Tibial nerve (tissue), 4 donors: ENCODE results near the gene CIBAR2. TPM values are rescaled to one million over a fixed set of nuclear protein-coding genes. Genes with fewer than 3 reads are reported as not detected.

Experiments used
- DNase-seq, 2 donors: peaks; one replicate each; pipeline ENCODE4 v3.0.0-alpha.2; 2019; ENCODE audit warnings: low spot score in 2 of 2
- H3K27ac ChIP-seq, 4 donors: fragments of 200-600 bp; sonication (generic) in 3 of 4; one replicate each; pipeline ENCODE4 v1.5.1; 2017 to 2019; ENCODE audit warnings: mild to moderate bottlenecking in 1 of 4
- H3K27me3 ChIP-seq, 2 donors: fragments of 200-600 bp; sonication (generic) in 1 of 2; one replicate each; pipeline versions ENCODE4 v1.5.1 to v1.6.0; 2017 to 2019
- H3K36me3 ChIP-seq, 3 donors: fragments of 200-600 bp; sonication (generic); one replicate each; pipeline ENCODE4 v1.5.1; 2018 to 2019
- H3K4me1 ChIP-seq, 4 donors: fragments of 200-600 bp; sonication (generic) in 3 of 4; one replicate each; pipeline ENCODE4 v1.5.1; 2017 to 2019
- H3K4me3 ChIP-seq, 4 donors: fragments of 200-600 bp; sonication (generic) in 3 of 4; one replicate each; pipeline ENCODE4 v1.5.1; 2017 to 2019; ENCODE audit warnings: mild to moderate bottlenecking in 1 of 4, moderate library complexity in 1 of 4
- H3K9me3 ChIP-seq, 4 donors: fragments of 200-600 bp; sonication (generic) in 3 of 4; one replicate each; pipeline ENCODE4 v1.5.1; 2017 to 2019
- EP300 ChIP-seq, 2 donors: sonication (generic); formaldehyde crosslinking; IDR thresholded peaks; one replicate each; pipeline ENCODE4 v1.6.1; 2017; ENCODE audit warnings: antibody characterized with exemption in 2 of 2, mild to moderate bottlenecking in 1 of 2
- POLR2A ChIP-seq, 2 donors: fragments of 450-650 bp; IDR thresholded peaks; one replicate each; pipeline ENCODE4 v1.6.1; 2017; ENCODE audit warnings: antibody characterized with exemption in 2 of 2, mild to moderate bottlenecking in 2 of 2, moderate library complexity in 2 of 2
- WGBS, 2 donors: methylation state at CpG; one replicate each; pipeline ENCODE4 v1.1.5; 2018; 5-methylcytosine and 5-hydroxymethylcytosine counted together
- total RNA-seq, 4 donors: library from RNA; depleted of rRNA; stranded (reverse); fragments of >200 nt; gene quantifications; one replicate each; pipeline ENCODE4 v1.1.0, GENCODE V29; 2016
- TF ChIP-seq, protein P1 (sequence below), 5 experiments: fragments of 200-600 bp in 3 of 5; fragments of 450-650 bp in 2 of 5; sonication (generic) in 3 of 5; IDR thresholded peaks; one replicate each; pipeline ENCODE4 v1.5.1; 2016 to 2019; ENCODE audit warnings: antibody characterized with exemption in 5 of 5, mild to moderate bottlenecking in 3 of 5, moderate library complexity in 2 of 5

CIBAR2 gene
- total RNA-seq, 4 donors from 2014 or later, result not detected

- Histone ChIP-seq H3K4me1 (peaks cover 0 to 53% (median 11%) of the 10 kb centered on the region in 4 donors), H3K36me3 (no peaks in the 10 kb centered on the region), H3K4me3 (no peak overlapping the region), H3K27ac (no peak overlapping the region), H3K9me3 (no peaks in the 10 kb centered on the region), H3K27me3 (no peaks in the 10 kb centered on the region)
- WGBS, 2 donors, result 83 to 90% methylated on average over 8 of the region's 8 CpGs
- no peak for TF ChIP-seq POLR2A (IDR thresholded peaks at IDR 0.05)
- TF ChIP-seq, protein P1, sequence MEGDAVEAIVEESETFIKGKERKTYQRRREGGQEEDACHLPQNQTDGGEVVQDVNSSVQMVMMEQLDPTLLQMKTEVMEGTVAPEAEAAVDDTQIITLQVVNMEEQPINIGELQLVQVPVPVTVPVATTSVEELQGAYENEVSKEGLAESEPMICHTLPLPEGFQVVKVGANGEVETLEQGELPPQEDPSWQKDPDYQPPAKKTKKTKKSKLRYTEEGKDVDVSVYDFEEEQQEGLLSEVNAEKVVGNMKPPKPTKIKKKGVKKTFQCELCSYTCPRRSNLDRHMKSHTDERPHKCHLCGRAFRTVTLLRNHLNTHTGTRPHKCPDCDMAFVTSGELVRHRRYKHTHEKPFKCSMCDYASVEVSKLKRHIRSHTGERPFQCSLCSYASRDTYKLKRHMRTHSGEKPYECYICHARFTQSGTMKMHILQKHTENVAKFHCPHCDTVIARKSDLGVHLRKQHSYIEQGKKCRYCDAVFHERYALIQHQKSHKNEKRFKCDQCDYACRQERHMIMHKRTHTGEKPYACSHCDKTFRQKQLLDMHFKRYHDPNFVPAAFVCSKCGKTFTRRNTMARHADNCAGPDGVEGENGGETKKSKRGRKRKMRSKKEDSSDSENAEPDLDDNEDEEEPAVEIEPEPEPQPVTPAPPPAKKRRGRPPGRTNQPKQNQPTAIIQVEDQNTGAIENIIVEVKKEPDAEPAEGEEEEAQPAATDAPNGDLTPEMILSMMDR (IDR thresholded peaks at IDR 0.05), result no peak
- DNase-seq, result no peak
These were observed 45.1 kb upstream of the CIBAR2 start for GRCh38 chr16:85157372-85157771.

- Histone ChIP-seq H3K4me1 (peaks cover 0 to 53% (median 14%) of the 10 kb centered on the region in 4 donors), H3K27ac (no peak overlapping the region)
These were observed 44.6 kb upstream of the CIBAR2 start for GRCh38 chr16:85156869-85157268.

GRCh38 chr16:85156440-85156839 lies 44.2 kb upstream of the CIBAR2 start:
- Histone ChIP-seq H3K4me3 (no peak overlapping the region), H3K27ac (no peak overlapping the region), H3K4me1 (peaks cover under 1 to 53% (median 17%) of the 10 kb centered on the region in 4 donors), H3K36me3 (no peaks in the 10 kb centered on the region), H3K9me3 (no peaks in the 10 kb centered on the region), H3K27me3 (no peaks in the 10 kb centered on the region)
- WGBS, 2 donors, result 92 to 93% methylated on average over 7 of the region's 7 CpGs
- DNase-seq, result no peak
- no peak for TF ChIP-seq EP300 (IDR thresholded peaks at IDR 0.05)
- TF ChIP-seq, protein P1 (IDR thresholded peaks at IDR 0.05), result no peak
- TF ChIP-seq POLR2A (IDR thresholded peaks at IDR 0.05), result no peak

More at GRCh38 chr16:85156869-85157268, 44.6 kb upstream of the CIBAR2 start:
- H3K36me3 ChIP-seq, result no peaks in the 10 kb centered on the region
- DNase-seq, result no peak
- TF ChIP-seq, protein P1 (IDR thresholded peaks at IDR 0.05), result no peak
- TF ChIP-seq POLR2A (IDR thresholded peaks at IDR 0.05) (no peak), EP300 (IDR thresholded peaks at IDR 0.05) (no peak)
- H3K4me3 ChIP-seq, result no peak overlapping the region
- H3K9me3 ChIP-seq, result no peaks in the 10 kb centered on the region
- no peaks in the 10 kb centered on the region for H3K27me3 ChIP-seq

- H3K27ac ChIP-seq, result no peak overlapping the region
- WGBS, 2 donors, result 64% methylated on average over 7 to 12 of the region's 12 CpGs
- TF ChIP-seq, protein P1 (IDR thresholded peaks at IDR 0.05), result no peak
- TF ChIP-seq POLR2A (IDR thresholded peaks at IDR 0.05) (no peak), EP300 (IDR thresholded peaks at IDR 0.05) (no peak)
- no peaks in the 10 kb centered on the region for H3K9me3 ChIP-seq
- H3K4me3 ChIP-seq, result no peak overlapping the region
- peaks cover 2 to 51% (median 12%) of the 10 kb centered on the region in 4 donors for H3K4me1 ChIP-seq
- H3K36me3 ChIP-seq, result no peaks in the 10 kb centered on the region
- no peaks in the 10 kb centered on the region for H3K27me3 ChIP-seq
- DNase-seq, result no peak
These were observed 41.4 kb upstream of the CIBAR2 start for GRCh38 chr16:85153656-85154091.

DNA sequence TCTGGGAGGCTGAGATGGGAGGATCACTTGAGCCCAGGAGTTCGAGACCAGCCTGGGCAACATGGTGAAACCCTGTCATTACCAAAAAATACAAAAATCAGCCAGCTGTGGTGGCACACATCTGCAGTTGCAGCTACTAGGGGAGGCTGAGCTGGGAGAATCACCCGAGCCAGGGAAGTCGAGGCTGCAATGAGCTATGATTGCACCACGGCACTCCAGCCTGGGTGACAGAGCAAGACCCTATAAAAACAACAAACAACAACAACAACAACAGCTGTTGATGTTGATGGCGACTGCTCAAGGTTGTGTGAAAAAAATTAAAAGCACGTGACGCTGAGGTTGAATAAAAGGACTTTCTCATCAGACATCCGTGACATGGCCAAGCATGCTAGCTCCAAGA lies 40.8 kb upstream of the CIBAR2 start:
- Histone ChIP-seq H3K27ac (no peak overlapping the region), H3K4me1 (peaks cover 2 to 47% (median 12%) of the 10 kb centered on the region in 4 donors), H3K9me3 (no peaks in the 10 kb centered on the region), H3K36me3 (no peaks in the 10 kb centered on the region), H3K27me3 (no peaks in the 10 kb centered on the region), H3K4me3 (no peak overlapping the region)
- WGBS, 2 donors, result 77 to 85% methylated on average over 8 of the region's 8 CpGs
- no peak for DNase-seq
- TF ChIP-seq POLR2A (IDR thresholded peaks at IDR 0.05), result no peak
- TF ChIP-seq EP300 (IDR thresholded peaks at IDR 0.05), result no peak
- TF ChIP-seq, protein P1 (IDR thresholded peaks at IDR 0.05), result no peak
